Activated naive CD4-positive, alpha-beta T cell treated with anti-CD3 and anti-CD28 coated beads, Interleukin-2, amount 10 ng/mL, durations not matched to agents 7 days and 5 days (primary cell): ENCODE results near the gene SFTPD.
A peak's percentile ranks its signal among the peaks of the same experiment; 100 is the strongest.
"Not testable (repeated sequence)": the region's sequence is repeated elsewhere in the genome, so short reads cannot be mapped to it uniquely, and the experiment has no call there.

Experiments
- CTCF ChIA-PET: fragments of 350-600 bp; sonication (Branson Sonifier 250); formaldehyde crosslinking; loops from one replicate; lab custom pipeline; 2021; ENCODE audit warnings: antibody characterized with exemption; lab: Charles Lee
- DNase-seq: peaks from one replicate; pipeline ENCODE4 v3.0.0-alpha.2; 2020
- H3K27ac Mint-ChIP-seq: one replicate; pipeline ENCODE4 v1.8.0; 2021; ENCODE audit warnings: mild to moderate bottlenecking, moderate library complexity, mixed read lengths
- H3K27me3 Mint-ChIP-seq: one replicate; pipeline ENCODE4 v1.8.0; 2021; ENCODE audit warnings: mild to moderate bottlenecking, mixed read lengths
- H3K36me3 Mint-ChIP-seq: one replicate; pipeline ENCODE4 v1.8.0; 2021; ENCODE audit warnings: mixed read lengths
- H3K4me1 Mint-ChIP-seq: one replicate; pipeline ENCODE4 v1.8.0; 2021; ENCODE audit warnings: mixed read lengths
- H3K4me3 Mint-ChIP-seq: one replicate; pipeline ENCODE4 v1.8.0; 2021; ENCODE audit warnings: mild to moderate bottlenecking, moderate library complexity, mixed read lengths
- H3K9me3 Mint-ChIP-seq: one replicate; pipeline ENCODE4 v1.8.0; 2021; ENCODE audit warnings: mixed read lengths

Gene SFTPD

GRCh38 chr10:79948976-79949722, at the start of gene SFTPD:
Gene SFTPD (minus strand): TSS chr10:79949105. CDS start chr10:79946659, 2,446 bp downstream.
- H3K27me3 Mint-ChIP-seq, result peaks cover 58% of the 10 kb centered on the region
- no peaks in the 10 kb centered on the region for H3K4me1 Mint-ChIP-seq
- DNase-seq, result no peak
- H3K27ac Mint-ChIP-seq, result no peak within 1 kb of the TSS
- no peak within 1 kb of the TSS for H3K4me3 Mint-ChIP-seq
- peaks cover 11% of the 10 kb centered on the region for H3K9me3 Mint-ChIP-seq
- peaks cover 1% of the 10 kb centered on the region for H3K36me3 Mint-ChIP-seq
- CTCF ChIA-PET, result interaction anchor here (0.5 kb wide), 1 partner anchor 127 kb away, joined by 3 read pairs; no protein-coding TSS in a partner anchor

GRCh38 chr10:79995979-79996634, 47.2 kb upstream of the SFTPD start:
- no peaks in the 10 kb centered on the region for H3K36me3 Mint-ChIP-seq
- H3K4me1 Mint-ChIP-seq, result no peaks in the 10 kb centered on the region
- H3K27me3 Mint-ChIP-seq, result peaks cover 29% of the 10 kb centered on the region
- CTCF ChIA-PET, result no interaction called here
- DNase-seq, result no peak
- no peak overlapping the region for H3K4me3 Mint-ChIP-seq
- no peak overlapping the region for H3K27ac Mint-ChIP-seq
- H3K9me3 Mint-ChIP-seq, result no peaks in the 10 kb centered on the region

GRCh38 chr10:79994556-79994955, 45.7 kb upstream of the SFTPD start:
- CTCF ChIA-PET, result no interaction called here
- H3K36me3 Mint-ChIP-seq, result no peaks in the 10 kb centered on the region
- DNase-seq, result no peak
- H3K27ac Mint-ChIP-seq, result no peak overlapping the region
- H3K9me3 Mint-ChIP-seq, result no peaks in the 10 kb centered on the region
- no peaks in the 10 kb centered on the region for H3K4me1 Mint-ChIP-seq
- peaks cover 34% of the 10 kb centered on the region for H3K27me3 Mint-ChIP-seq
- H3K4me3 Mint-ChIP-seq, result no peak overlapping the region

GRCh38 chr10:79988199-79988598, 39.3 kb upstream of the SFTPD start:
- H3K36me3 Mint-ChIP-seq, H3K9me3 Mint-ChIP-seq, H3K27ac Mint-ChIP-seq, H3K4me3 Mint-ChIP-seq, CTCF ChIA-PET, H3K4me1 Mint-ChIP-seq, DNase-seq: not testable (repeated sequence)
- H3K27me3 Mint-ChIP-seq, result peaks cover 58% of the 10 kb centered on the region

GRCh38 chr10:79986661-79987060, 37.8 kb upstream of the SFTPD start:
- DNase-seq, H3K27ac Mint-ChIP-seq, H3K9me3 Mint-ChIP-seq, H3K36me3 Mint-ChIP-seq, CTCF ChIA-PET, H3K4me1 Mint-ChIP-seq, H3K4me3 Mint-ChIP-seq: not testable (repeated sequence)
- H3K27me3 Mint-ChIP-seq, result peaks cover 66% of the 10 kb centered on the region

- Mint-ChIP-seq H3K27me3 (peaks cover 72% of the 10 kb centered on the region), H3K36me3 (no peaks in the 10 kb centered on the region), H3K4me3 (no peak overlapping the region)
Observed at GRCh38 chr10:79985481-79986072, 36.7 kb upstream of the SFTPD start.

GRCh38 chr10:79984851-79985250, 35.9 kb upstream of the SFTPD start:
- CTCF ChIA-PET, result no interaction called here
- DNase-seq, result no peak
- H3K27ac Mint-ChIP-seq, result no peak overlapping the region
- no peaks in the 10 kb centered on the region for H3K36me3 Mint-ChIP-seq
- H3K4me3 Mint-ChIP-seq, result no peak overlapping the region
- peaks cover 13% of the 10 kb centered on the region for H3K4me1 Mint-ChIP-seq
- H3K9me3 Mint-ChIP-seq, result no peaks in the 10 kb centered on the region
- peaks cover 77% of the 10 kb centered on the region for H3K27me3 Mint-ChIP-seq

More at GRCh38 chr10:79985481-79986072, 36.7 kb upstream of the SFTPD start:
- Mint-ChIP-seq H3K9me3 (no peaks in the 10 kb centered on the region), H3K4me1 (peaks cover 13% of the 10 kb centered on the region), H3K27ac (no peak overlapping the region)
- DNase-seq, result no peak
- CTCF ChIA-PET, result no interaction called here

- CTCF ChIA-PET, result interaction anchor here (0.6 kb wide), 1 partner anchor 64 kb away, joined by 3 read pairs; no protein-coding TSS in a partner anchor
- Mint-ChIP-seq H3K9me3 (no peaks in the 10 kb centered on the region), H3K36me3 (no peaks in the 10 kb centered on the region), H3K4me3 (peak overlapping the region; percentile 37), H3K27ac (no peak overlapping the region), H3K4me1 (peaks cover 13% of the 10 kb centered on the region), H3K27me3 (peaks cover 85% of the 10 kb centered on the region)
- no peak for DNase-seq
Observed at GRCh38 chr10:79983286-79983909, 34.5 kb upstream of the SFTPD start.

- Mint-ChIP-seq H3K27ac (no peak overlapping the region), H3K4me3 (peak overlapping the region; percentile 27), H3K9me3 (no peaks in the 10 kb centered on the region), H3K36me3 (no peaks in the 10 kb centered on the region), H3K4me1 (peaks cover 13% of the 10 kb centered on the region), H3K27me3 (peaks cover 87% of the 10 kb centered on the region)
- no peak for DNase-seq
- CTCF ChIA-PET, result interaction anchor here (0.6 to 1.2 kb wide), 2 partner anchors 62 to 64 kb away, joined by 3 read pairs; no protein-coding TSS in a partner anchor
Observed at GRCh38 chr10:79982861-79983260, 34.0 kb upstream of the SFTPD start.

GRCh38 chr10:79982362-79982800, 33.5 kb upstream of the SFTPD start:
- Mint-ChIP-seq H3K4me1 (peaks cover 13% of the 10 kb centered on the region), H3K27me3 (peaks cover 88% of the 10 kb centered on the region), H3K27ac (no peak overlapping the region), H3K36me3 (no peaks in the 10 kb centered on the region), H3K9me3 (no peaks in the 10 kb centered on the region), H3K4me3 (peak overlapping the region; percentile 27)
- CTCF ChIA-PET, result interaction anchor here (1.2 kb wide), 1 partner anchor 63 kb away, joined by 3 read pairs; no protein-coding TSS in a partner anchor
- DNase-seq, result no peak

GRCh38 chr10:79981450-79982361, 32.8 kb upstream of the SFTPD start:
- Mint-ChIP-seq H3K4me1 (peaks cover 13% of the 10 kb centered on the region), H3K27me3 (peaks cover 89% of the 10 kb centered on the region), H3K9me3 (no peaks in the 10 kb centered on the region), H3K36me3 (no peaks in the 10 kb centered on the region), H3K4me3 (peak overlapping the region; percentile 59), H3K27ac (no peak overlapping the region)
- DNase-seq, result peak; percentile 42
- CTCF ChIA-PET, result interaction anchor here (1.2 kb wide), 1 partner anchor 63 kb away, joined by 3 read pairs; no protein-coding TSS in a partner anchor

GRCh38 chr10:79980711-79981110, 31.8 kb upstream of the SFTPD start:
- DNase-seq, result no peak
- H3K4me3 Mint-ChIP-seq, result no peak overlapping the region
- H3K27ac Mint-ChIP-seq, result no peak overlapping the region
- no peaks in the 10 kb centered on the region for H3K36me3 Mint-ChIP-seq
- H3K9me3 Mint-ChIP-seq, result no peaks in the 10 kb centered on the region
- H3K27me3 Mint-ChIP-seq, result peaks cover 90% of the 10 kb centered on the region
- H3K4me1 Mint-ChIP-seq, result peaks cover 8% of the 10 kb centered on the region
- CTCF ChIA-PET, result no interaction called here

- H3K36me3 Mint-ChIP-seq, result no peaks in the 10 kb centered on the region
- no peak overlapping the region for H3K27ac Mint-ChIP-seq
- peaks cover 8% of the 10 kb centered on the region for H3K4me1 Mint-ChIP-seq
- peaks cover 89% of the 10 kb centered on the region for H3K27me3 Mint-ChIP-seq
- H3K4me3 Mint-ChIP-seq, result no peak overlapping the region
- CTCF ChIA-PET, result no interaction called here
- no peak for DNase-seq
- no peaks in the 10 kb centered on the region for H3K9me3 Mint-ChIP-seq
Observed at GRCh38 chr10:79979976-79980687, 31.2 kb upstream of the SFTPD start.
